WTC11 (cell line): Measurements from ENCODE around the gene CMKLR1. TPM values are rescaled to one million over a fixed set of nuclear protein-coding genes. Genes with fewer than 3 reads are reported as not detected.

ENCODE experiments used
- ATAC-seq: fragments of 200-7000 bp; cut with Tn5 transposase; 2 replicates; pipeline ENCODE4 v1.10.0; 2021; ENCODE audit warnings: mild to moderate bottlenecking, moderate library complexity
- CTCF ChIA-PET: fragments of 300-600 bp; sonication (Branson Sonifier 250); formaldehyde crosslinking; loops from one replicate; lab custom pipeline; 2021; ENCODE audit warnings: antibody characterized with exemption; lab: Charles Lee
- POLR2A ChIA-PET: fragments of 350-600 bp; sonication (Branson Sonifier 250); formaldehyde crosslinking; loops from one replicate; lab custom pipeline; 2021; ENCODE audit warnings: antibody characterized with exemption; lab: Charles Lee
- DNase-seq: peaks from one replicate; pipeline ENCODE4 v3.0.0; 2021; ENCODE audit warnings: low spot score
- H3K27ac Mint-ChIP-seq: 2 replicates; pipeline ENCODE4 v1.8.0; 2021; ENCODE audit warnings: mixed read lengths
- H3K27me3 Mint-ChIP-seq: 2 replicates; pipeline ENCODE4 v1.8.0; 2021; ENCODE audit warnings: low read depth, mild to moderate bottlenecking, moderate library complexity, mixed read lengths
- H3K36me3 Mint-ChIP-seq: 2 replicates; pipeline ENCODE4 v1.8.0; 2021; ENCODE audit warnings: mixed read lengths
- H3K4me1 Mint-ChIP-seq: 2 replicates; pipeline ENCODE4 v1.8.0; 2022; ENCODE audit warnings: mixed read lengths
- H3K4me3 Mint-ChIP-seq: 2 replicates; pipeline ENCODE4 v1.8.0; 2021; ENCODE audit warnings: mild to moderate bottlenecking, moderate library complexity, mixed read lengths
- H3K9me3 Mint-ChIP-seq: 2 replicates; pipeline ENCODE4 v1.8.0; 2021; ENCODE audit warnings: mixed read lengths
- AR ChIP-seq: fragments of 250-450 bp; sonication (Bioruptor Pico); IDR thresholded peaks from 2 replicates; pipeline ENCODE4 v1.9.0; 2021; ENCODE audit warnings: mild to moderate bottlenecking
- ATF2 ChIP-seq: sonication (generic); formaldehyde crosslinking; IDR thresholded peaks from 2 replicates; pipeline ENCODE4 v1.8.1; 2022; ENCODE audit warnings: low read depth, missing genetic modification reagents, borderline replicate concordance
- ATF3 ChIP-seq: sonication (generic); formaldehyde crosslinking; conservative IDR thresholded peaks from 2 replicates; pipeline ENCODE4 v1.8.1; 2022; ENCODE audit warnings: mild to moderate bottlenecking, missing genetic modification reagents
- CTCF ChIP-seq: fragments of 200-600 bp; IDR thresholded peaks from 2 replicates; pipeline ENCODE4 v1.8.0; 2022; ENCODE audit warnings: antibody characterized with exemption
- ERG ChIP-seq: fragments of 250-450 bp; sonication (Bioruptor Pico); IDR thresholded peaks from 2 replicates; pipeline ENCODE4 v1.8.0; 2021; ENCODE audit warnings: mild to moderate bottlenecking
- ETV6 ChIP-seq: sonication (generic); formaldehyde crosslinking; IDR thresholded peaks from 2 replicates; pipeline ENCODE4 v1.8.1; 2022; ENCODE audit warnings: mild to moderate bottlenecking, missing genetic modification reagents
- GTF2I ChIP-seq: fragments of 250-450 bp; sonication (Bioruptor Pico); conservative IDR thresholded peaks from 2 replicates; pipeline ENCODE4 v1.4.0; 2021; ENCODE audit warnings: mild to moderate bottlenecking
- JUN ChIP-seq: sonication (generic); formaldehyde crosslinking; IDR thresholded peaks from 2 replicates; pipeline ENCODE4 v1.8.0; 2023; ENCODE audit warnings: mild to moderate bottlenecking, missing genetic modification reagents
- KAT7 ChIP-seq: sonication (generic); formaldehyde crosslinking; IDR thresholded peaks from 2 replicates; pipeline ENCODE4 v1.8.1; 2023; ENCODE audit warnings: missing genetic modification reagents, mild to moderate bottlenecking, borderline replicate concordance
- MAX ChIP-seq: sonication (generic); formaldehyde crosslinking; IDR thresholded peaks from 2 replicates; pipeline ENCODE4 v1.8.0; 2022; ENCODE audit warnings: mild to moderate bottlenecking, missing genetic modification reagents
- MXD4 ChIP-seq: fragments of 250-450 bp; sonication (Bioruptor Pico); IDR thresholded peaks from 2 replicates; pipeline ENCODE4 v1.8.0; 2021; ENCODE audit warnings: mild to moderate bottlenecking, moderate library complexity, borderline replicate concordance
- MYBL2 ChIP-seq: sonication (generic); formaldehyde crosslinking; IDR thresholded peaks from 2 replicates; pipeline ENCODE4 v1.8.1; 2023; ENCODE audit warnings: mild to moderate bottlenecking, moderate library complexity, missing genetic modification reagents
- NR2C2 ChIP-seq: sonication (generic); formaldehyde crosslinking; IDR thresholded peaks from 2 replicates; pipeline ENCODE4 v1.8.0; 2022; ENCODE audit warnings: mild to moderate bottlenecking, missing genetic modification reagents
- OVOL2 ChIP-seq: fragments of 250-450 bp; sonication (Bioruptor Pico); IDR thresholded peaks from 2 replicates; pipeline ENCODE4 v1.9.0; 2021; ENCODE audit warnings: mild to moderate bottlenecking, borderline replicate concordance
- TEAD4 ChIP-seq: sonication (generic); formaldehyde crosslinking; IDR thresholded peaks from 2 replicates; pipeline ENCODE4 v1.8.0; 2022; ENCODE audit warnings: mild to moderate bottlenecking, missing genetic modification reagents
- ZNF281 ChIP-seq: sonication (generic); formaldehyde crosslinking; IDR thresholded peaks from 2 replicates; pipeline ENCODE4 v1.8.0; 2023; ENCODE audit warnings: mild to moderate bottlenecking, missing genetic modification reagents
- ZNF532 ChIP-seq: fragments of 250-450 bp; sonication (Bioruptor Pico); IDR thresholded peaks from 2 replicates; pipeline ENCODE4 v1.9.0; 2021; ENCODE audit warnings: mild to moderate bottlenecking, borderline replicate concordance
- ZNF671 ChIP-seq: fragments of 250-450 bp; sonication (Bioruptor Pico); IDR thresholded peaks from 2 replicates; pipeline ENCODE4 v1.8.0; 2021; ENCODE audit warnings: mild to moderate bottlenecking
- total RNA-seq: library from RNA; stranded (reverse); gene quantifications from 3 replicates; pipeline ENCODE4 v1.2.3, GENCODE V29; 2021

Gene CMKLR1
- total RNA-seq, 1 experiment from 2014 or later = 1.6 TPM

- no peak overlapping the region for H3K27ac Mint-ChIP-seq
- CTCF ChIA-PET = no interaction called here
Measured at GRCh38 chr12:108287227-108287626, 51.9 kb downstream of the CMKLR1 start.

GRCh38 chr12:108285016-108285415 lies 54.1 kb downstream of the CMKLR1 start:
- CTCF ChIA-PET = no interaction called here
- no peak for DNase-seq
- Mint-ChIP-seq H3K9me3 (no peaks in the 10 kb centered on the region), H3K4me1 (peaks cover 47% of the 10 kb centered on the region), H3K27ac (no peak overlapping the region), H3K27me3 (no peaks in the 10 kb centered on the region), H3K4me3 (no peak overlapping the region), H3K36me3 (no peaks in the 10 kb centered on the region)
- no peak for TF ChIP-seq ATF2 (CRISPR knock-in tag)
- no peak for TF ChIP-seq MYBL2 (CRISPR knock-in tag)
- 0 out of 2 replicates have a peak, but pooled peaks have one; percentile 20 for TF ChIP-seq GTF2I
- no peak for TF ChIP-seq AR
- no peak for TF ChIP-seq ATF3 (CRISPR knock-in tag)
- ATAC-seq = no peak
- POLR2A ChIA-PET = no interaction called here

More at GRCh38 chr12:108287227-108287626, 51.9 kb downstream of the CMKLR1 start:
- Mint-ChIP-seq H3K27me3 (no peaks in the 10 kb centered on the region), H3K9me3 (peaks cover 7% of the 10 kb centered on the region), H3K4me3 (no peak overlapping the region), H3K4me1 (peaks cover 40% of the 10 kb centered on the region), H3K36me3 (peaks cover 5% of the 10 kb centered on the region)
- no peak for TF ChIP-seq GTF2I
- TF ChIP-seq KAT7 (CRISPR knock-in tag) = no peak
- no peak for TF ChIP-seq ZNF671
- no peak for TF ChIP-seq MXD4 (CRISPR knock-in tag)
- TF ChIP-seq MAX (CRISPR knock-in tag) = no peak
- TF ChIP-seq CTCF = no peak
- DNase-seq = no peak
- POLR2A ChIA-PET = no interaction called here
- ATAC-seq = no peak

GRCh38 chr12:108284163-108284562 lies 54.9 kb downstream of the CMKLR1 start:
- DNase-seq = no peak
- Mint-ChIP-seq H3K9me3 (no peaks in the 10 kb centered on the region), H3K36me3 (no peaks in the 10 kb centered on the region), H3K4me1 (peaks cover 44% of the 10 kb centered on the region), H3K27me3 (no peaks in the 10 kb centered on the region), H3K27ac (no peak overlapping the region; the same call in 1 of the 2 replicates), H3K4me3 (no peak overlapping the region)
- ChIA-PET CTCF (no interaction called here), POLR2A (no interaction called here)
- peak; percentile 73 for ATAC-seq
- TF ChIP-seq JUN (CRISPR knock-in tag) (no peak), ETV6 (no peak), ZNF281 (no peak), ZNF532 (no peak), OVOL2 (CRISPR knock-in tag) (no peak), ERG (CRISPR knock-in tag) (no peak), NR2C2 (no peak), TEAD4 (CRISPR knock-in tag) (no peak)
